ENCODE results near the gene LAPTM5.

GRCh38 chr1:30728832-30729638, 28.5 kb downstream of the LAPTM5 start:
- TF ChIP-seq CTCF (IDR thresholded peaks at IDR 0.05) (no peak), EP300 (IDR thresholded peaks at IDR 0.05) (no peak), POLR2A (IDR thresholded peaks at IDR 0.05) (no peak)
